CD4-positive, alpha-beta T cell treated with Interferon gamma for 1 hour (primary cell): ENCODE measurements around the gene GNA14.
"Not testable (repeated sequence)": the region's sequence is repeated elsewhere in the genome, so short reads cannot be mapped to it uniquely, and the experiment has no call there.

Experiments used
- DNase-seq: peaks from one replicate; pipeline ENCODE4 v3.0.0-alpha.2; 2020

The GNA14 gene

GRCh38 chr9:77531400-77531799, 116.7 kb downstream of the GNA14 start:
- no peak for DNase-seq

DNA sequence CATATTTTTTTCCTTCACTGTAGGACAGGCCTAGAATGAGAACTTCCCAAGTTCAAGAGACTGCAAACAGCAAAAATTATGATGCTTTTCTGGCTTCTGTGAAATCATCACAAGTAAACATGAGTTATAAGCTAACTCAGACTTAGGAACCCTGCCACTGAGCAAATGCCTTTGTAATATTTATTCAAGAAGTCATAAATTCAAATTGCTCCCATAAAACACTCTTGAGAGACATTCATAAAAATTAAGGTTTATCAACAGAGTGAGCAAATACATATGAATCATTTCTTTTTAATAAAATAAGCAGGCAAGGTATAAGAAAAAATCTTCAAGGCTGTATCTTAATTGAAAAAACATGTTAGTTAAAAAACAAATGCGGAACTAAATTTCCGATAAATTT, 124.2 kb downstream of the GNA14 start:
- no peak for DNase-seq

- no peak for DNase-seq
Observed at GRCh38 chr9:77521091-77521490, 127.0 kb downstream of the GNA14 start.

GRCh38 chr9:77518688-77519087, 129.4 kb downstream of the GNA14 start:
- DNase-seq: no peak

GRCh38 chr9:77516781-77517180, 131.3 kb downstream of the GNA14 start:
- DNase-seq: no peak

GRCh38 chr9:77514886-77515711, 133.0 kb downstream of the GNA14 start:
- DNase-seq: no peak

- DNase-seq: no peak
Observed at GRCh38 chr9:77513457-77513856, 134.7 kb downstream of the GNA14 start.

DNA sequence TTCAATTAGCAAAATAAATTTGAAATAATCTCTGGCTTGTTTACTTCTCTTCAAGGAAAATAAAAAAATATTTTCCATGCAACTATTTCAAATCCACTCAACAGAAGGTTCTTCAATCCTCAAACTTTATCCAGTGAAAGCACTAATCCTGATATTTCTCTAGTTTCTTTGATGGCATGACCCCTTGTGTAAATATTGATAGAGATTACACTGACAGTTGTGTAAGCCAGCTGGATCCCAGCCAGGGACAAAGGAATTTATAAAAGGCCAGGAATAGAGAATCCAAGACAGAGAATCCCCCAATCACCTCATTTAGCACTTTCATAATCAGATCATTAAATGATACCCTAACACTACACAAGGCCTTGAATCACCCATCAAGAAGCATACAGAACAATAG, 135.2 kb downstream of the GNA14 start:
- DNase-seq: no peak

GRCh38 chr9:77511525-77511924, 136.6 kb downstream of the GNA14 start:
- DNase-seq: no peak

DNA sequence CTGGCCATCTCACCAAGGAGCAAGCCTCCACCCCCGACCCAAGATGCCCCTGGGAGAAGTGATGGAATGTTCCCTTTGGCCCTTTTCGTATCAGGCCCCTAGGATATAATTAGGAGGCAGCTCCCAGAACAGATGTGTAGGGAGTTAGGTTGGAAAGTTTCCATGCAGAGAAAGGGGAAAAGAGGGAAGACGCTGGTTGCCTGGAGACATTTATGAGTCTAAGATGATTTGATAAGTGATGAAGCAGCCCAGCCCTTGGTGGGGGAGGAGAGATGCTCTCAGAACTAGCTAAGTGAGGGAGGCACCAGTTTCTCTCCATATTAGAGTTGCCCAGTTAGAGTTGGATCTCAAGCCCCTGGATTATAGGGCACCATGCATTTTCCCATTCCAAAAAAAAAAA, 137.5 kb downstream of the GNA14 start:
- no peak for DNase-seq

DNA sequence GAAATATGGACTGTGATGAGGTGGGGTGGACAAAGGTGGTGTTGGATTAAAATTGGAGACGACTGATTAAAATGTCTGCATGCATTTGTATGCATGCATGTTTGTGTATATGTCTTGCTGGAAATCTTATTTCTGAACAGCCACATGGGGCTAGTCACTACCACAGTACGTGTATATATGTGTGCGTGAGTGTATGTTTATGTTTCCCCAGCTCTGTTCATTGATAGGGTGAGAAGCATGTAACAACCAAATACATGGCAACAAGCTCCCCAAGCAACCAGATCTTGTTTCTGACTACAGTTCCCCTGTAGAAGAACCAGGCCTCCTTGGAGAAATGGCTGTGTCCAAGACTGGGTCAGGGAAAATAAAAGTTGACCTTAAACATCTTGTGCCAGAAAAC, 139.7 kb downstream of the GNA14 start:
- no peak for DNase-seq

- no peak for DNase-seq
Observed at GRCh38 chr9:77507212-77507961, 140.7 kb downstream of the GNA14 start.

DNA sequence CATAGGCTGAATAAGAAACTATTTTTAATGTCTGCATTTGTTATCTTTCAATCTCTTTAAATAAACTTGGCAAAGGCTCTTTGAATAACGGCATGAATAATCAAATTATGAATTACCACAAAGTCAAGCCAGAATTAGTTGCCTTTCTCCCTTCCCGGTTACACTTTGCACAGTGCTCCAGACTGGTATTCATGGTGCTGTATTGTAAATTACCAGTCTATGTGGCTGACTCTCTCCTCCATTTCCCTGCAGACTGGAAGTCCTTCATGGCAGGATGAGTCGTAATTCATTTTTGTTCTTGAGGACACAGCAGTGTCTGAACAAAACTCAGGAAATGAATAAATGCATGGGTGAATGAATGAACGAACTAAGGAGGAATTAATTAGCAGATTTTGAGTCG, 142.9 kb downstream of the GNA14 start:
- no peak for DNase-seq

DNA sequence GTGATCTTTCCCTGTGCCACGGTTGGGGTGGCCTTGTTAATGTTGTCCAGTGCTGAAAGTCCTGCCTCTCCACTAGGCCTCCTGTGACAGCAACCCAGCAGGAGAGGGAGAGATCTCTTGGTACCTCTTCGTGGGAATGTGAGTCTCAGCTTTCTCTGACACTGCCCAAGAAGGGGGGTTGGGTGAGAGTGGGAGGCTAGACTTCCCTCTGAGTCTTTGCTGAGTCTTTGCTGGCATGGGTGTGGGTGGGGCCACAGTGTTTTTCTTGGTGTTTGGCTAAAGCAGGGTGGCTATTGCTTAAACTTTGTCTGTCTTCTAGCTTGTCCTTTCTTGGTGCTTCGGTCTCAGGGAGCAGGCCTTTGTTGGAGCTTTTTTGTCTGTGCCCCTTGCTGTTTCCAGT, 145.6 kb downstream of the GNA14 start:
- no peak for DNase-seq

GRCh38 chr9:77498891-77499290, 149.2 kb downstream of the GNA14 start:
- no peak for DNase-seq

DNA sequence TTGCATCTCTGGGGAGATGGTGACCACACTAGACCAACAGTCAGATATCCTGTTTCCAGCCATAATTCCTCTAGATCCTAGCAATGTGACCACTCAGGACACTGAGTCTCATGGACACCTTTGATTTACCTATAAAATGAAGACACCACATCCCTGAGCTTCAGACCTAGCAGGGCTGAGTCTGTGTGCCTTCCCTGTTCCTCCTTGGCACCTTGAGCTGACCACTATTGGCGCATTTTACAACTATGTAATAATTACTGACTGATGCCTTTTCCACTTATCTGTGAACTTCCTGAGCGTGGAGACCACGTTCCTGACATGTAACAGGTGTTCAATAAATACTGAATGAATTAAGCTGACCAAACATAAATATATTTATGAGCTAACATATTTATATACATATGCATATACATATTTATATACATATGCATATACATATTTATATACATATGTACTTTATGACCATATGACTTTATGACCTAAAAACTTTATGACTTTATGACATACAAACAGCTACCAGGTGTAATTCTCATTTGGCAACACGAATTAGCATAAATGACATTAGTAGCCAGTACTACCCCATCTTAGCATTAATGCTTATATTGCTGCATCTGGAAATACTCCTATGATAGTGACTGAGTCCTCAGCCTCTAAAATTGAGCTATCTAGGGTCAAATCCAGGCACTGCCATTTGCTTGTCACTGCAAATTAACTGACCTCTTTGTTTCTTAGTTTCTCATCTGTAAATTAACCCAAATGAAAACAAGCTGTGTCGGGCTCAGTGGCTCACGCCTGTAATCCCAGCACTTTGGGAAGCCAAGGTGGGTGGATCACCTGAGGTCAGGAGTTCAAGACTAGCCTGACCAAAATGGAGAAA, 150.6 kb downstream of the GNA14 start:
- DNase-seq: no peak

- DNase-seq: no peak
Observed at GRCh38 chr9:77495834-77496671, 152.1 kb downstream of the GNA14 start.

- not testable (repeated sequence) for DNase-seq
Observed at GRCh38 chr9:77490279-77490678, 157.8 kb downstream of the GNA14 start.

DNA sequence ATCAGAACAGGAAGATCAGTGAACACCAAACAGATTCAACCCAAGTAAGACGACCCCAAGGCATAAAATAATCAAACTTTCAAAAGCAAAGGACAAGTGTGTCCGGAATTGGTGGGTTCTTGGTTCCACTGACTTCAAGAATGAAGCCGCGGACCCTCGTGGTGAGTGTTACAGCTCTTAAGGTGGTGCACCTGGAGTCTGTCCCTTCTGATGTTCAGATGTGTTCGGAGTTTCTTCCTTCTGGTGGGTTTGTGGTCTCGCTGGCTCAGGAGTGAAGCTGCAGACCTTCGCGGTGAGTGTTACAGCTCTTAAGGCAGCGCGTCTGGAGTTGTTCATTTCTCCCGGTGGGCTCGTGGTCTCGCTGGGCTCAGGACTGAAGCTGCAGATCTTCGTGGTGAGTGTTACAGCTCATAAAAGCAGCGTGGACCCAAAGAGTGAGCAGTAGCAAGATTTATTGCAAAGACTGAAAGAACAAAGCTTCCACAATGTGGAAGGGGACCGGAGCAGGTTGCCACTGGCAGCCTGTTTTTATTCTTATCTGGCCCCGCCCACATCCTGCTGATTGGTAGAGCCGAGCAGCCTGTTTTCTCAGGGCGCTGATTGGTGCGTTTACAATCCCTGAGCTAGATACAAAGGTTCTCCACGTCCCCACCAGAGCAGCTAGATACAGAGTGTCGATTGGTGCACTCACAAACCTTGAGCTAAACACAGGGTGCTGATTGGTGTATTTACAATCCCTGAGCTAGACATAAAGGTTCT, 158.5 kb downstream of the GNA14 start:
- DNase-seq: not testable (repeated sequence)

GRCh38 chr9:77488439-77489126, 159.5 kb downstream of the GNA14 start:
- DNase-seq: no peak

DNA sequence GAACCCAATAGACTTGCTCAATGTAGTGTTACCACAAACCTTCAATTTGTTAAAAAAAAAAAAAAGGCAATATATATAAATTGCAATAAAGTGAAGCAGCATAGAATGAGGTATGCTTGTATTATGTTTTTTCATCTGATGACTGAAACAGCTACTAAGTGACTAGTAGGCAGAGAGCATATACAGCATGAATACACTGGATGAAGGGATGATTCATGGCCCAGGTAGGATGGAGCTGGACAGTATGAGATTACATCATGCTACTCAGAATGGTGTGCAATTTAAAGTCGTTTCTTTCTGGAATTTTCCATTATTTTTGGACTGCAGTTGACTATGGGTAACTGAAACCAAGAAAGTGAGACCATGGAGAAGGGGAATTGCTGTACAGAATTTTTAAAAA, 161.2 kb downstream of the GNA14 start:
- DNase-seq: no peak
